ENCODE results near the gene BBLN.

- TF ChIP-seq CTCF (IDR thresholded peaks at IDR 0.05) (no peak), EP300 (IDR thresholded peaks at IDR 0.05) (no peak)
Observed at GRCh38 chr9:128167209-128167608, 7.1 kb downstream of the BBLN start.

Data from sigmoid colon (tissue), 4 donors.